ENCODE data around the gene EIF2S1. TPM values are rescaled to one million over a fixed set of nuclear protein-coding genes. Genes with fewer than 3 reads are reported as not detected.

The EIF2S1 gene
- 231 to 393 TPM (median 251 TPM) in 5 replicates for total RNA-seq (2022; extraction: Qiagen RNA extraction; ENCODE audit: low read depth)

GRCh38 chr14:67359775-67360469 is at the start of gene EIF2S1, which contains the start of gene ATP6V1D:
Gene EIF2S1, plus strand, starts transcription at chr14:67360328. Its CDS starts 4,440 bp downstream, at chr14:67364768.
Gene ATP6V1D, minus strand, starts transcription at chr14:67359804. Its CDS starts 106 bp downstream, at chr14:67359698.

GRCh38 chr14:67411820-67412421 is 51.8 kb downstream of the EIF2S1 start, which contains the start of gene PLEK2:
Gene PLEK2, minus strand, starts transcription at chr14:67412165. Its CDS starts 106 bp downstream, at chr14:67412059.

Other genes starting within 250 kb of the EIF2S1 start
- 0.12 TPM in 1 of 5 replicates, not detected in the others for gene GARIN2, start 170.9 kb upstream of the EIF2S1 start, total RNA-seq (2022; extraction: Qiagen RNA extraction; ENCODE audit: low read depth)
- gene PALS1, start 118.9 kb upstream of the EIF2S1 start, total RNA-seq (2022; extraction: Qiagen RNA extraction; ENCODE audit: low read depth) = 10.2 to 21.7 TPM (median 16.8 TPM) in 5 replicates
- gene ATP6V1D, start 524 bp upstream of the EIF2S1 start, total RNA-seq (2022; extraction: Qiagen RNA extraction; ENCODE audit: low read depth) = 74.1 to 132 TPM (median 76.2 TPM) in 5 replicates
- gene PLEK2, start 51.8 kb downstream of the EIF2S1 start, total RNA-seq (2022; extraction: Qiagen RNA extraction; ENCODE audit: low read depth) = 18.2 to 25.9 TPM (median 20.9 TPM) in 5 replicates
- 0.15 to 0.24 TPM (median 0.18 TPM) in 5 replicates for gene TMEM229B, start 128.4 kb downstream of the EIF2S1 start, total RNA-seq (2022; extraction: Qiagen RNA extraction; ENCODE audit: low read depth)
- 3.3 to 5.4 TPM (median 3.7 TPM) in 5 replicates for gene PLEKHH1, start 173.0 kb downstream of the EIF2S1 start, total RNA-seq (2022; extraction: Qiagen RNA extraction; ENCODE audit: low read depth)
- 17.3 to 23.0 TPM (median 18.7 TPM) in 5 replicates for gene PIGH, start 239.9 kb downstream of the EIF2S1 start, total RNA-seq (2022; extraction: Qiagen RNA extraction; ENCODE audit: low read depth)